Lower lobe of right lung (tissue), 2 donors: ENCODE measurements around the gene APOL2. TPM values are rescaled to one million over a fixed set of nuclear protein-coding genes. Genes with fewer than 3 reads are reported as not detected.
A peak's percentile ranks its signal among the peaks of the same experiment; 100 is the strongest.

Experiments
- ATAC-seq, 2 donors: fragments of 200-7000 bp; cut with Tn5 transposase; one replicate each; pipeline ENCODE4 v1.9.1; 2020 to 2022; ENCODE audit warnings: mild to moderate bottlenecking in 2 of 2, moderate library complexity in 2 of 2
- DNase-seq: peaks from one replicate; pipeline ENCODE4 v3.0.0-alpha.2; 2020
- H3K27ac ChIP-seq: fragments of 200-600 bp; one replicate; pipeline ENCODE4 v1.8.0; 2022
- H3K27me3 ChIP-seq: fragments of 200-600 bp; one replicate; pipeline ENCODE4 v1.8.0; 2022; ENCODE audit warnings: low read depth
- H3K36me3 ChIP-seq: fragments of 200-600 bp; one replicate; pipeline ENCODE4 v1.8.0; 2022; ENCODE audit warnings: mild to moderate bottlenecking
- H3K4me1 ChIP-seq: fragments of 200-600 bp; one replicate; pipeline ENCODE4 v1.8.0; 2022
- H3K4me3 ChIP-seq: fragments of 200-600 bp; one replicate; pipeline ENCODE4 v1.8.0; 2022; ENCODE audit warnings: mild to moderate bottlenecking
- H3K9me3 ChIP-seq: fragments of 200-600 bp; one replicate; pipeline ENCODE4 v1.8.0; 2022
- CTCF ChIP-seq: fragments of 200-600 bp; IDR thresholded peaks from one replicate; pipeline ENCODE4 v1.8.0; 2022; ENCODE audit warnings: antibody characterized with exemption, mild to moderate bottlenecking
- intact Hi-C: fragments of 100-400 bp; cut with DNase I; formaldehyde crosslinking; loops from one replicate; pipeline ENCODE4 v1.11.0; 2022
- long read RNA-seq: library from polyadenylated mRNA; unstranded; transcript quantifications from one replicate; pipeline ENCODE4 v2.0.0, GENCODE V29; 2021
- total RNA-seq: library from RNA; stranded (reverse); fragmentation: NEBNext Ultra II Directional; extraction: Animal tissue kit (Norgen Biotek cat#: 25700); gene quantifications from one replicate; pipeline ENCODE4 v1.2.1, GENCODE V29; 2021
- donor health status: DM: no; HTN: yes; CAD: no; lungs with severe emphysema.

Gene APOL2, protein sequence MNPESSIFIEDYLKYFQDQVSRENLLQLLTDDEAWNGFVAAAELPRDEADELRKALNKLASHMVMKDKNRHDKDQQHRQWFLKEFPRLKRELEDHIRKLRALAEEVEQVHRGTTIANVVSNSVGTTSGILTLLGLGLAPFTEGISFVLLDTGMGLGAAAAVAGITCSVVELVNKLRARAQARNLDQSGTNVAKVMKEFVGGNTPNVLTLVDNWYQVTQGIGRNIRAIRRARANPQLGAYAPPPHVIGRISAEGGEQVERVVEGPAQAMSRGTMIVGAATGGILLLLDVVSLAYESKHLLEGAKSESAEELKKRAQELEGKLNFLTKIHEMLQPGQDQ
- total RNA-seq = 56.0 TPM
- long read RNA-seq, transcript APOL2-202 (5 exons, 2,551 nt) = major isoform, 22 of 39 reads
- long read RNA-seq, partial matches to known transcripts = 4 of 39 reads
- long read RNA-seq, other reads (novel, unspliced or antisense) = 8 of 39 reads

DNA sequence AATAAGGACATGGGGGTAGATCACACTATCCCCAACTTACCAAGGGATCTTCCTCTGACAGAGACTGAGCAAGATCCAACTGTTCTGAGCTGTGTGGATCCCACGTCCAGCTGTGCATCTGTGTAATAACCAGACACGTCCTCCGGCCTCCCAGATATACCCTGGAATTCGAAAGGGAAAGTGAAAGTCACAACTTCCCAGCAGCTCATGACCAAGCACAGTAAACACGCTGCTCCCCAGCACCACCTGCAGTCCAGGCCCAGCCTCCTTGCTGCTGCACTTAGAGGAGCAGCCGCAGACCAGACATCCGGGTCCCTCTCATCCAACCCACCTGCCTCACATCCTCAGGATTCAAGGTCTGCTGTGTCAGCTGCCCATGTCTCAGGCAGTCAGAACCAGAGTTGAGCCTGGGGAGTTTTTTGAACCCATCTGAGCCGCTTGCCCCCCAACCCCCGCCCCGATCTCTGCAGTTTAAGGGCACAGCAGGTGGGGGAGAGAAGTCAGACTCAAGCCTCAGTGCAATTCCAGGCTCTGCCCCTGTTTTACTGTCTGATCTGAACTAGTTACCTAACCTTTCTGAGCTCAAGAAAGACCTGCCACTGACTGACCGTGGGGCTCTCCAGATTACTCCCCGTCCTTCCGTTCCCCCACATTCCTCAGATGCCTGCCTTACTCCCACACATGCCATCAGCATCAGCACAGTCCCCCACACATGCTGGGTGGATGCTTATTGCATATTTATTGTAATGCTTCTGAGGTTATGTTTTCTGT lies at the start of gene APOL2:
TSS of gene APOL2 (minus strand) at position 127 of the 771 bp plus-strand sequence. CDS start 6,365 bp downstream, outside the sequence.
- Histone ChIP-seq H3K4me1 (peaks cover 51% of the 10 kb centered on the region), H3K4me3 (peak within 1 kb of the TSS; percentile 80), H3K27ac (peak within 1 kb of the TSS; percentile 90), H3K36me3 (peaks cover 9% of the 10 kb centered on the region), H3K27me3 (no peaks in the 10 kb centered on the region), H3K9me3 (no peaks in the 10 kb centered on the region)
- intact Hi-C loops = no loop called here
- ATAC-seq (peak; percentile 98), DNase-seq (peak; percentile 94)
- peak; percentile 77 for TF ChIP-seq CTCF

DNA sequence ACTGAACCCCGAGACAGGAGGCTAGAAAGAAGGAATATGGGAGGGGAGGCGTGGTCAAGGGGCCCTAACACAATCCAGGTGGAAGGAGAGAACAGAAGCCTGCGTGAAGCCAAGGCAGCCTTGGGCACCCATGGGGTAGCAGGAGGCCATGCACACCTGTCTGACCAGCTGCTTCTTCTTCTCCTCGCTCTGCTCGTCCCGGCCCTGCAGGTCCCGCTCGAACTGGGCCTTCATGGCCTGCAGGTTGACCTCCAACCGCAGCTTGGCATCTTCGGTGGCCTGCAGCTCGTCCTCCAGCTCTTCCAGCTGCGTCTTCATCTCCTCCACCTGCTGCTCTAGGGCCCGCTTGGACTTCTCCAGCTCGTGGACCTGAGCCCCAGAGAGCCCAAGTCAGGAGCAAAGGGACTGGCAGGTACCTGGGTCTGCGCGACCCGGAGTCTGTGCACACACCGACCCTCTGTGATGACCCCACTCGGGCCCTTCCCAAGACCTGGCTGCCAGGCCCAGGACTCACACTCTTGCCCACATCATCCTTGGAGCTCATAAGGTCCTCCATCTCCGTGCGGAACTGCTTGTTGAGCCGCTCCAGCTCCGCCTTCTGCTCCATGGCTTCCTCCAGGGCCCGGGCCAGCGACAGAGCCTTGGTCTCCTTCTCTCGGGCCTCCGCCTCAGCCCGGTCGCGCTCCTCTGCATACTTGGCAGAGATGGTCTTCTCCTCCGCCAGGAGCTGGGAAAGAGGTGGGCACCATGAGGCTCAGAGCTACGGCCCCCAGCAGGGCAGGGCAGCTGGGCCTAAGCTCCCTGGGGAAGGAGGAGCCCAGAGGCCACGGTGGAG lies 49.5 kb upstream of the APOL2 start:
- H3K27me3 ChIP-seq = no peaks in the 10 kb centered on the region
- ATAC-seq = no peak
- intact Hi-C loops = no loop called here
- no peak overlapping the region for H3K4me3 ChIP-seq
- no peaks in the 10 kb centered on the region for H3K9me3 ChIP-seq
- peaks cover 92% of the 10 kb centered on the region for H3K36me3 ChIP-seq
- no peak for TF ChIP-seq CTCF
- H3K27ac ChIP-seq = peak overlapping the region; percentile 13
- peaks cover 14% of the 10 kb centered on the region for H3K4me1 ChIP-seq
- peak; percentile 49 for DNase-seq

DNA sequence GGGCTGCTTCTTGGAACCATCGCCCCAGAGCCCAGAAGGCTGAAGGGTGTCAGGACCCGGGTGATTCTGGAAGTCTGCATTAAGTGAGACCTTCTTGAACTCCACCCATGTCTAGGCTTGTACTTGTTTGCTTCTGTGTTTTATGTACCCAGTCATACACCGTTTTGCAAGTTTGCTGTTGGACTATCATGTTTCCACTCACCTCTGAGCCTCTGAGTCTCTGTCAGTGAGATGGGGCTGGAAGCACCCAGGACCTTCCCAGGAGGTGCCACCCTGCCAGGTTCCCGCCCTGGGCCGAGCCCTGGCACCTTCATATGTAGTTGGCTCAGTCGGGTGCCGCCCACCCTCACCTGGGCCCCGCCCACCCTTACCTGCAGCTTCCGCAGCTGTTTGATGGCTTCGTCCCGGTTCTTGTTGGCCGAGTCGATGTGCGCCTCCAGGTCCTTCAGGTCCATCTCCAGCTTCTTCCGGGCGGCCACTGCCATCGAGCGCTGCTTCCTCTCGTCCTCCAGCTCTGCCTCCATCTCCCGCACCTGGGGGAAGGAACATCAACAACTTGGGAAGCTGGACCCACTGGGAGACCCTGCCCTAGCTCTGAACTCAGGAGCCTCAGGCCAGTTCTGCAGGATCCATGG lies 48.7 kb upstream of the APOL2 start:
- no peak for TF ChIP-seq CTCF
- ATAC-seq = peak in 1 of 2 donors; percentile 27
- H3K9me3 ChIP-seq = no peaks in the 10 kb centered on the region
- peaks cover 92% of the 10 kb centered on the region for H3K36me3 ChIP-seq
- no peaks in the 10 kb centered on the region for H3K27me3 ChIP-seq
- H3K4me3 ChIP-seq = no peak overlapping the region
- peak overlapping the region; percentile 13 for H3K27ac ChIP-seq
- intact Hi-C loops = no loop called here
- peak; percentile 59 for DNase-seq
- H3K4me1 ChIP-seq = peaks cover 14% of the 10 kb centered on the region

GRCh38 chr22:36286096-36286957 lies 47.0 kb upstream of the APOL2 start:
- DNase-seq = peak; percentile 73
- H3K36me3 ChIP-seq = peaks cover 92% of the 10 kb centered on the region

More at GRCh38 chr22:36286096-36286957, 47.0 kb upstream of the APOL2 start:
- intact Hi-C loops = no loop called here
- Histone ChIP-seq H3K27ac (peak overlapping the region; percentile 60), H3K4me1 (peaks cover 14% of the 10 kb centered on the region), H3K4me3 (no peak overlapping the region), H3K27me3 (no peaks in the 10 kb centered on the region), H3K9me3 (no peaks in the 10 kb centered on the region)
- peak; percentile 77 to 88 for ATAC-seq
- TF ChIP-seq CTCF = peak; percentile 94
